ENCODE measurements around the gene ABLIM1.

ABLIM1 gene

DNA sequence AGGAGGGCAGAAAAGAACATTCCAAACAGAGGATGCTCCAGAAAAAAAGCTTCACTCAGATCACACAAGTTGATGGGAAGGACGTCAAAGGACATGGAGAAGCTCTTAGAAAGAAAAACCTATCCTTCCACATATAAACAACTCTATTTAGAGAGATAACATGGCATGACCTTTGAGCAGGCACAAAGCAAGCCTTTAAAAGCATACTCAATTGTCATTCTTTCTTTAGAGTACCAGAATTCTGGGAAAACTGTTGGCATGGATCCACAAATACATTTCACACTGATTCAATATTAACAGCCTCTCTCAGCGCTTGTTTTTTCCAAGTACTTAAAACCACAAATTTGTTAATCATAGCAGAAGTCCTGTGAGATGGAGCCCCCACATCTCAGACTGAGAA, 7.3 kb upstream of the ABLIM1 start:
- H3K27ac ChIP-seq = no peak overlapping the region
- no peaks in the 10 kb centered on the region for H3K36me3 ChIP-seq
- no peaks in the 10 kb centered on the region for H4K20me1 ChIP-seq
- H3K4me1 ChIP-seq = no peaks in the 10 kb centered on the region
- no peak for TF ChIP-seq Cebpa-rat (IDR thresholded peaks at IDR 0.05)
- no peak overlapping the region for H3K4me2 ChIP-seq
- H3K9ac ChIP-seq = no peak overlapping the region
- no peak overlapping the region for H3K4me3 ChIP-seq
- no peaks in the 10 kb centered on the region for H3K27me3 ChIP-seq
- peaks cover 0 to 7% (median 0%) of the 10 kb centered on the region in 11 experiments; a peak in 4 of 22 replicates for H3K9me3 ChIP-seq (replicated peaks in 1 of 11)

DNA sequence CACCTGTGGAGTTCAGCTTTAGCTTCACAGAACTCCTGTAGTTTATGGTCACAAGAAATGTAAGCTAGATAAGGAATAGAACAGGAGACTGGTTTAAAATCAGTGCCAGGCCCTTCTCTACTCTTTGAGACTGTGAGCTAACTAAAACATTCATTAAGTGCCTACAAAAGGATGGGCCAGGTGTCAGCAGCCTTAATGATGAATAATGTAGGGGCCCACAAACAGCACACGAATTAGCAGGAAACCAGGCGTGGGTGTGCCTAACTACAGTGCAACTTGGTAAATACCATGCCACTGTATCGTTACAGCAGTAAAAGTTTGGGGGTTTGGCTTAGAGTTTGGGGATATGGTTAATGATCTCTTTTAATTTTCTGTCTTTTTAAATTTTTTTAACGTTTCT, 6.1 kb upstream of the ABLIM1 start:
- Histone ChIP-seq H3K27ac (no peak overlapping the region), H3K4me2 (no peak overlapping the region), H3K9ac (no peak overlapping the region), H3K9me3 (replicated peaks in 1 of 11) (peaks cover 0 to 7% (median 0%) of the 10 kb centered on the region in 11 experiments; a peak in 4 of 22 replicates), H3K27me3 (no peaks in the 10 kb centered on the region), H4K20me1 (no peaks in the 10 kb centered on the region), H3K4me3 (no peak overlapping the region), H3K4me1 (no peaks in the 10 kb centered on the region), H3K36me3 (no peaks in the 10 kb centered on the region)
- no peak for TF ChIP-seq Cebpa-rat (IDR thresholded peaks at IDR 0.05)

DNA sequence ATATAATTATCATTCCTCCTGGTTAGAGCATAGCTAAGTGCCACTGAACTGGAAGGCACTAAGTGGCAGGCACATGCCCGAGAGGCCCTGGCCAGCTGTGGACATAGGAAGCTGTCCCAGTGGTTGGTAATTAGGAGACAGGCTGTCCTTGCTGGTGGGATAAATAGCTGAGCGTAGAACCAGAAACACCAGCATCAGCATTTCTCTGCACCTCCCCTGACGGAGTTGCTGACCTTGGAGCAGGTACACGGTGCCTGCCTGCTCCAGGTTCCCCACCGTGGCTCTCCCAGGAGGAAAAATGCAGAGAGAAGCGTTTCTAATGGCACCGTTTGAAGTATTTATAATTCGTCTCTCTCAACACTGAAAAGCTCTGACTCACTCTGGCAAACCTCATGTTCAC, 5.6 kb upstream of the ABLIM1 start:
- H3K9me3 ChIP-seq (replicated peaks in 1 of 11) = peaks cover 0 to 7% (median 0%) of the 10 kb centered on the region in 11 experiments; a peak in 4 of 22 replicates
- H4K20me1 ChIP-seq = no peaks in the 10 kb centered on the region
- no peak overlapping the region for H3K9ac ChIP-seq
- H3K27ac ChIP-seq = no peak overlapping the region
- H3K4me1 ChIP-seq = no peaks in the 10 kb centered on the region
- no peaks in the 10 kb centered on the region for H3K36me3 ChIP-seq
- H3K4me3 ChIP-seq = no peak overlapping the region
- no peaks in the 10 kb centered on the region for H3K27me3 ChIP-seq
- no peak for TF ChIP-seq Cebpa-rat (IDR thresholded peaks at IDR 0.05)
- no peak overlapping the region for H3K4me2 ChIP-seq

DNA sequence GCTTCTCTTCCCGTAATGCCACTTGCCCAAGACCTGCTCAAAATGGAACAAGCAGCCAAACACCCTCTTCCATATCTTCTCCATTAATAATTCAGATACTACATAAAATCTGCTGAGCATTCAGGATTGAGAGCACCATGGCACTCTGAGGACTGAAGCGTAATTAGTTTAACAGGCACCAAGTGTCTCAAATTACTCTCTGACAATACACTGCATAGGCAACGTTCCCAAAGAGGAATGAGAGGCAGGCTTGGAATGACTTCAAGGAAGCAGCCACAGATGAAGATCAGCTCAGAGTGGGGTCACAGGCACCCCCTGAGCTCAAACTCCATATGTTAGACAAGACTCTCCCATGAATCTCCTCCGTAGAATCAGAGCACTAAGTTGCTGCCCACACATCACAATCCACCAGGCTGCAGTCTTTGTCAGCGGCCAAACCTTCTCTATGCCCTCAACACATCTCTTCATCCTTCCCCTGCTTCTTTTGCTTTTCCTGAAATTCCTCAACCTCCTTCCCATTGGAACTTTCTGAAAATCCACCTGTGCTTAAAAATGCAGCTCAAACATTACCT, 4.7 kb upstream of the ABLIM1 start:
- no peak for TF ChIP-seq Cebpa-rat (IDR thresholded peaks at IDR 0.05)
- Histone ChIP-seq H4K20me1 (no peaks in the 10 kb centered on the region), H3K4me3 (no peak overlapping the region), H3K27ac (no peak overlapping the region), H3K9me3 (replicated peaks in 1 of 11) (peaks cover 0 to 5% (median 0%) of the 10 kb centered on the region in 11 experiments; a peak in 4 of 22 replicates), H3K4me1 (no peaks in the 10 kb centered on the region), H3K4me2 (no peak overlapping the region), H3K9ac (no peak overlapping the region), H3K36me3 (no peaks in the 10 kb centered on the region), H3K27me3 (no peaks in the 10 kb centered on the region)

DNA sequence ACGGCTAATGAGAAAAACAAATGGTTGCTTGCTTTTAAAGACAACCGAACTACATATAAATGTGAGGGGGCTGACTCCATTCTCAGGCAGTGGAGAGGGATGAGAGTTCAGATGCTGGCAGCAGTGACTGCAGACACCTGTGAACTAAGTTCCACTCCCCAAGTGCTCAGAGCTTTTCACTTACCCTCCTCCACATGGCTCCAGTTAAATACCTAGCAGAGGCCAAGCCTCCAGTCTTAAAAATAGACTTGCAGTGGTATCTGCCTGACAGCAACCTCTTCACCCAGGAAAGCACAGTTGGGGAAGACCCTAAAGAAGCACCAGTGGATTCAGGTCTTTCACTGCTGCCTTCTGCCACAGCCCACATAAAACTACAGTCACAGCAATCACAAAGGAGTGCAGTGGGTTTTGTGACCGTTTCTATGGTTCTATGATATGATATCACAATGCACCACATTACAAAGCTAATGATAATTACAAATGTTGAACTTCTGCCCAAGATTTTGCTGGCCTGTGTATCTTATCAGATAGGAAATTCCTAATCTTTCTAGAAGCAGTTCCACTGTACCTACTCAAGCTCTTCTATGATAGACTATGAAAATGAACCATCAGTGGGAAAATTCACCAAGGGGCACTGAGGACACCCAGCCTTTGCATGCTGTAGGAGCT, 3.3 kb upstream of the ABLIM1 start:
- Histone ChIP-seq H3K9me3 (replicated peaks in 1 of 11) (no peaks in the 10 kb centered on the region; a peak in 2 of 22 replicates), H3K27ac (no peak overlapping the region)
- no peak for TF ChIP-seq Cebpa-rat (IDR thresholded peaks at IDR 0.05)

DNA sequence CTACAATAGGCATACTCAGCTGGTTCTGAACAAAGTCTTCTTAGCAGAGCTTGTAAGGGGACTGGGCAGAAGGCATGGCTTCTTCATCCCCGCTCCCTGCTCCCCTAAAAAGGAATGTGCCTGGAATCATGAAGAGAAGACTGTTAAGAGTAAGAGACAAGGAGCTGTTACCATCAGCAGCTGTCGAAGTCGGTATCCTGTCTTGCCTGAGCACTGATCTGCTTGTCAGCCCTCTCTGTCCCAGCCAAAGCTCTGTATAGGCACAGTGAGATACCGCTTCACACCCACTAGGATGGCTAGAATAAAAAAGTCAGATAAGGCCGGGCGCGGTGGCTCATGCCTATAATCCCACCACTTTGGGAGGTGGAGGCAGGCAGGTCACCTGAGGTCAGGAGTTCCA, 2.4 kb downstream of the ABLIM1 start:
- Histone ChIP-seq H4K20me1 (no peaks in the 10 kb centered on the region), H3K27me3 (no peaks in the 10 kb centered on the region), H3K36me3 (no peaks in the 10 kb centered on the region), H3K27ac (no peak overlapping the region), H3K4me1 (no peaks in the 10 kb centered on the region), H3K4me3 (no peak overlapping the region), H3K4me2 (no peak overlapping the region), H3K9me3 (replicated peaks in 1 of 11) (no peaks in the 10 kb centered on the region), H3K9ac (no peak overlapping the region)
- TF ChIP-seq Cebpa-rat (IDR thresholded peaks at IDR 0.05) = no peak

More for the DNA sequence above, 3.3 kb upstream of the ABLIM1 start:
- Histone ChIP-seq H3K4me2 (no peak overlapping the region), H3K4me1 (no peaks in the 10 kb centered on the region), H3K9ac (no peak overlapping the region), H3K27me3 (no peaks in the 10 kb centered on the region), H3K4me3 (no peak overlapping the region), H3K36me3 (no peaks in the 10 kb centered on the region), H4K20me1 (no peaks in the 10 kb centered on the region)

DNA sequence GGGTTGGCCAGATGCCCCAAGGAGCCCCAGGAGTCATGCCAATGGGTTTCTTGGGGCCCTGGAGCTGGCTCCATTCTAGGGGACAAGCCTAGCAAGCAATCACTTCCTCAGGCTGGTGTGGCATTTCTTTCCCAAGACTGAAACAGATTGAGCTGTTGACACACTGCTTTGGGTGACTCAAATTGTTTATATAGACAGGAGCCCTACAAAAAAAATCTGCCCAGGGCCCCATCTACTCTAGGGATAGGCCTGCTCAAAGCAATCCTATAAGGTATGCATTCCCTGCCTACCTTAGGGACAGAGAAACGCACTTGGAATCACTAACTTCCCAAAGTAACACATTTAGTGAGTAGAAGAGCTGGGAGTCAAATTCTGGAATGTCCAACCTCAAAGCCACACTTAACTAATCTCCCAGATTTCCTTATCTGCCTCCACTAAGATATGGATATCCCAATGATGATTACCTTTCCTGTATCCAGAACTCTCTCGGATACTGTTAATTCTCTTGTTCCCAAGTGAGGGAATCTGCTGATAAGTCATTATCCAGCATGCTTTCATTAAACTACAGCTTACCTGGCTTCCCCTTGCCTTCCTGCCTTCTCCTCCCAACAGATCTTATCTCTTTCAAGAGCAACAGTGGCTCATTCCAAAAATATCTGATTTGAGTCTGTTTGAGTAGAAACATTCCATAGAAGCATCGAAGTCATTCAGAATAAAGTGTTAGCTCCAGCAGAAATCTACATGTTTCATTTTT, 3.1 kb downstream of the ABLIM1 start:
- Histone ChIP-seq H3K36me3 (no peaks in the 10 kb centered on the region), H4K20me1 (no peaks in the 10 kb centered on the region), H3K4me1 (0 out of 20 replicates have a peak, but pooled peaks cover 0 to under 1% (median 0%) of the 10 kb centered on the region in 10 experiments), H3K9ac (no peak overlapping the region), H3K27ac (no peak overlapping the region), H3K9me3 (replicated peaks in 1 of 11) (no peaks in the 10 kb centered on the region), H3K27me3 (no peaks in the 10 kb centered on the region), H3K4me3 (no peak overlapping the region), H3K4me2 (no peak overlapping the region)
- no peak for TF ChIP-seq Cebpa-rat (IDR thresholded peaks at IDR 0.05)

DNA sequence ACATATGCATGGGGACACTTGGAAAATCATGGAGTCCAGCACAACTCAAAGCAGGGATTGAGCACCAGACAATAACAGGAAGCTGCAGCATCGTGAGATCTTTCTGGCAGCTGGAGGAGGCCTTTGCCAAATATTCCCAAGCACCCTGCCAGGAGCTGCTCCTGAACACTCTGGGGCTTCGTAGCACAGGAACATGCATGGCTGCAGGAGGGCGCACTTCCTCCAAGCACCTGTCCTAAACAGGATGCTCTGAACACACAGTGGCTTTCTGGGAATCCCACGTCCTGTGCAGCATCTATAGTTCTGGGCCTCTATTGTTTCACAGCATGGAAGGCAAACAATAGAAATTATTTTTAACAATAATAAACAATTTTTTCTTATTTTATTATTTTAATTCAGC, 4.1 kb downstream of the ABLIM1 start:
- Histone ChIP-seq H3K36me3 (no peaks in the 10 kb centered on the region), H3K9me3 (replicated peaks in 1 of 11) (no peaks in the 10 kb centered on the region), H3K27me3 (no peaks in the 10 kb centered on the region), H3K4me2 (no peak overlapping the region), H3K9ac (no peak overlapping the region), H4K20me1 (no peaks in the 10 kb centered on the region), H3K4me1 (peaks cover 0 to 11% (median 8%) of the 10 kb centered on the region in 10 experiments; a peak in 13 of 20 replicates), H3K4me3 (no peak overlapping the region), H3K27ac (no peak overlapping the region)
- no peak for TF ChIP-seq Cebpa-rat (IDR thresholded peaks at IDR 0.05)

DNA sequence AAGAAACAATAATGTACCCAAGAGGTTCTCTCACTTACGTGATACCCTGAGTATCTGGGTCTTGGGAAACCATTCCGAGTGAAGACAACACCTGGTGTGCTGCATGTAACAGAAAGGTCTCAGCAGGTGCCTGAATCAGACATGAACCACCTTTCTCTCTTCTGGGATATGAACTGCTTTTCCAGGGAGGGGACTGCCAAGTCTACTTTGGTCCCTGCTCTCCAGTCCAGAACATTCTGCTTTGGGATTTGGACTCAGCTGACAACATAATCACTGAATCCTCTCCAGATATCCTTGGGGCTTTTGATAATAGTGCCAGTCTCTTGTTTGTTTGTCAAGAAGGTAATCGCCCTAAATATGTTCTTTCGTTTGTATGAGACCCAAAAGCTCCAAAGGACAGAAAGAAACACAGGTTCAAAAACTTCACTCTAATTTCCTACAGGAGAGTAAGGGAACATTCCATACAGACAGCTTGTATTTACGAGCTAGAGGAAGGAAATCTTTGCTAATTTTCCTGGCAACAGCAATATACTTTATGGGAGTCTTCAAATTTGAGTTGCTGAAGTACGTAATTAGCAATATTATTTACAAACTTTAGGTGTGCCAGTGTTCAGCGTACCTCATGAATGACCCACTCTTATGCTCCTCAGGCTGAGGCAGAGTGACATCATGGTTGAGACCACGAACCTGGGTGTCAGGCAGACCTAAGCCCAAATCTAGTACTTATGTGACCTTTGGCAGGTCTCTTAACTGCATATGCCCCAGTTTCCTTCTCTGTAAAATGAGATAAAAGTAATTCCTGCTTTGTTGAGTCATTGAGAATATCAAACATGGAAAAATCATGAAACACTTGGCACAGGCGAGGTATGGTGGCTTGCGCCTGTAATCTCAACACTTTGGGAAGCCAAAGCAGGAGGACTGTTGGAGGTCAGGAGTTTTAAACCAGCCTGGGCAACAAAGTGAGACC, 5.4 kb downstream of the ABLIM1 start:
- H3K27me3 ChIP-seq = no peaks in the 10 kb centered on the region
- no peak for TF ChIP-seq Cebpa-rat (IDR thresholded peaks at IDR 0.05)
- no peaks in the 10 kb centered on the region for H4K20me1 ChIP-seq
- H3K9me3 ChIP-seq (replicated peaks in 1 of 11) = no peaks in the 10 kb centered on the region
- no peak overlapping the region for H3K27ac ChIP-seq
- no peaks in the 10 kb centered on the region for H3K36me3 ChIP-seq
- H3K9ac ChIP-seq = no peak overlapping the region
- peaks cover 0 to 24% (median 17%) of the 10 kb centered on the region in 10 experiments; a peak in 17 of 20 replicates for H3K4me1 ChIP-seq
- H3K4me2 ChIP-seq = no peak overlapping the region
- no peak overlapping the region for H3K4me3 ChIP-seq

Data from BLaER1 treated with 17β-estradiol and CSF1 and Interleukin-3, amounts not matched to agents 10 nM and 100 nM (cell line).